HG03139 (cell line): ENCODE measurements around the gene GALE.
"Not testable (repeated sequence)": the region's sequence is repeated elsewhere in the genome, so short reads cannot be mapped to it uniquely, and the experiment has no call there.

Experiments
- ATAC-seq: cut with Tn5 transposase; IDR thresholded peaks from one replicate; pipeline ENCODE4 v1.9.1; 2021; ENCODE audit not compliant: unreplicated experiment

The GALE gene

GRCh38 chr1:23793018-23793781 lies 7.4 kb downstream of the GALE start:
- no peak for ATAC-seq

GRCh38 chr1:23792151-23792945 lies 8.2 kb downstream of the GALE start:
- ATAC-seq = no peak

- ATAC-seq = no peak
Observed at GRCh38 chr1:23791516-23792047, 9.0 kb downstream of the GALE start.

GRCh38 chr1:23790696-23791515 lies 9.6 kb downstream of the GALE start, which contains the start of gene LYPLA2:
LYPLA2 (plus strand) TSS chr1:23791145; CDS start chr1:23792683, 1,538 bp downstream.
- ATAC-seq = peak; percentile 66

GRCh38 chr1:23788695-23789094 lies 11.9 kb downstream of the GALE start:
- ATAC-seq = no peak

GRCh38 chr1:23787701-23788100 lies 12.9 kb downstream of the GALE start:
- no peak for ATAC-seq

GRCh38 chr1:23784846-23785245 lies 15.7 kb downstream of the GALE start:
- ATAC-seq = no peak

GRCh38 chr1:23783141-23783540 lies 17.4 kb downstream of the GALE start:
- not testable (repeated sequence) for ATAC-seq

- no peak for ATAC-seq
Observed at GRCh38 chr1:23779826-23780371, 20.7 kb downstream of the GALE start.

GRCh38 chr1:23777979-23778814 lies 22.4 kb downstream of the GALE start, which contains the start of gene PITHD1:
PITHD1 (plus strand) TSS chr1:23778418; CDS start chr1:23778516, 98 bp downstream.
- peak; percentile 64 for ATAC-seq

GRCh38 chr1:23776217-23776616 lies 24.3 kb downstream of the GALE start:
- no peak for ATAC-seq

- ATAC-seq = no peak
Observed at GRCh38 chr1:23774174-23774880, 26.2 kb downstream of the GALE start.

- no peak for ATAC-seq
Observed at GRCh38 chr1:23772854-23773242, 27.7 kb downstream of the GALE start.

GRCh38 chr1:23772049-23772853 lies 28.3 kb downstream of the GALE start:
- no peak for ATAC-seq

- ATAC-seq = no peak
Observed at GRCh38 chr1:23768733-23769132, 31.8 kb downstream of the GALE start.

GRCh38 chr1:23763041-23763577 lies 37.4 kb downstream of the GALE start:
- ATAC-seq = no peak

- no peak for ATAC-seq
Observed at GRCh38 chr1:23759277-23759676, 41.3 kb downstream of the GALE start.

- ATAC-seq = no peak
Observed at GRCh38 chr1:23757812-23758211, 42.7 kb downstream of the GALE start.
